ENCODE measurements around the gene KLHL29. TPM values are rescaled to one million over a fixed set of nuclear protein-coding genes. Genes with fewer than 3 reads are reported as not detected.

The KLHL29 gene
- total RNA-seq, 1 experiment from 2014 or later: 43.1 TPM

DNA sequence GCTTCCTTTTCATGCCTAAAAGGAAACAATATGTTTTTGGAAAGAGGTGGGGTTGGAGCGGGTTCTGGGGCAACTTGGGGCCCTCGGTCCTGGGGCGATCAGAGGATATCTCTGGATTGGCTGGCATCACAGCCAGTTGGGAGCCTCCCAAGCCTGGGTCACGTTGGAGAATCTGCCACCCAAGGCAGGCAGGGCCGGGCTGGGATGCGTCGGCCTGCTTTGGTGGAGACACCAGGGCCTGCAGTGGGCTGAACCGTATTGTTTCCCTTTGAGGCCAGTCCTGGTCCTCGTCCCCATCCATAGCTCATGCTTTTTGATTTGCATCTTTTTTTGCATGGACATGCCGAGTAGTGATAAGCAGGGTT is 306.1 kb downstream of the KLHL29 start:
- no peaks in the 10 kb centered on the region for H3K9me3 Mint-ChIP-seq (ENCODE audit: unreplicated experiment)
- TF ChIP-seq, protein P1, sequence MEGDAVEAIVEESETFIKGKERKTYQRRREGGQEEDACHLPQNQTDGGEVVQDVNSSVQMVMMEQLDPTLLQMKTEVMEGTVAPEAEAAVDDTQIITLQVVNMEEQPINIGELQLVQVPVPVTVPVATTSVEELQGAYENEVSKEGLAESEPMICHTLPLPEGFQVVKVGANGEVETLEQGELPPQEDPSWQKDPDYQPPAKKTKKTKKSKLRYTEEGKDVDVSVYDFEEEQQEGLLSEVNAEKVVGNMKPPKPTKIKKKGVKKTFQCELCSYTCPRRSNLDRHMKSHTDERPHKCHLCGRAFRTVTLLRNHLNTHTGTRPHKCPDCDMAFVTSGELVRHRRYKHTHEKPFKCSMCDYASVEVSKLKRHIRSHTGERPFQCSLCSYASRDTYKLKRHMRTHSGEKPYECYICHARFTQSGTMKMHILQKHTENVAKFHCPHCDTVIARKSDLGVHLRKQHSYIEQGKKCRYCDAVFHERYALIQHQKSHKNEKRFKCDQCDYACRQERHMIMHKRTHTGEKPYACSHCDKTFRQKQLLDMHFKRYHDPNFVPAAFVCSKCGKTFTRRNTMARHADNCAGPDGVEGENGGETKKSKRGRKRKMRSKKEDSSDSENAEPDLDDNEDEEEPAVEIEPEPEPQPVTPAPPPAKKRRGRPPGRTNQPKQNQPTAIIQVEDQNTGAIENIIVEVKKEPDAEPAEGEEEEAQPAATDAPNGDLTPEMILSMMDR (IDR thresholded peaks at IDR 0.05; ENCODE audit: unreplicated experiment): no peak
- ChIA-PET CTCF (no interaction called here), POLR2A (no interaction called here)
- H3K4me3 Mint-ChIP-seq (ENCODE audit: unreplicated experiment): no peak overlapping the region
- BruUV-seq (replicated peaks): no TSS peak
- intact Hi-C loops (cut with micrococcal nuclease): no loop called here
- peaks cover 50% of the 10 kb centered on the region for H3K36me3 Mint-ChIP-seq (ENCODE audit: insufficient read depth, unreplicated experiment)
- H3K27me3 Mint-ChIP-seq (ENCODE audit: insufficient read depth, unreplicated experiment): no peaks in the 10 kb centered on the region
- no peak for DNase-seq (ENCODE audit: unreplicated experiment)
- no peaks in the 10 kb centered on the region for H3K4me1 Mint-ChIP-seq (ENCODE audit: insufficient read depth, unreplicated experiment)
- H3K27ac Mint-ChIP-seq (ENCODE audit: low read depth, unreplicated experiment): no peak overlapping the region

DNA sequence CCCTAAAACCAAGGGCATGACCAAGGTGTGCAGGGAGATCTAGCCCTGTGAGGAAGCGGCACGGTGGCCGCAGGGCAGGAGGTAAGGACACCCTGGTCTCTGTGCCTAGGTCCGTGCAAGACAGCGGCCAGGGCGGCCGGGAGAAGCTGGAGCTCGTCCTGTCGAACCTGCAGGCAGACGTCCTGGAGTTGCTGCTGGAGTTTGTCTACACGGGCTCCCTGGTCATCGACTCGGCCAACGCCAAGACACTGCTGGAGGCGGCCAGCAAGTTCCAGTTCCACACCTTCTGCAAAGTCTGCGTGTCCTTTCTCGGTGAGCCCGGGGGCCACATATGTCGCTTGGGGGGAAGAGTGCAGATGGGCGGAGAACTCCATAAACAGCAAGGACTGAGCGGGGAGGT is 306.6 kb downstream of the KLHL29 start:
- TF ChIP-seq, protein P1 (IDR thresholded peaks at IDR 0.05; ENCODE audit: unreplicated experiment): no peak
- ChIA-PET POLR2A (no interaction called here), CTCF (no interaction called here)
- no TSS peak for BruUV-seq (replicated peaks)
- Mint-ChIP-seq H3K36me3 (ENCODE audit: insufficient read depth, unreplicated experiment) (peaks cover 50% of the 10 kb centered on the region), H3K27ac (ENCODE audit: low read depth, unreplicated experiment) (no peak overlapping the region), H3K4me3 (ENCODE audit: unreplicated experiment) (no peak overlapping the region), H3K27me3 (ENCODE audit: insufficient read depth, unreplicated experiment) (no peaks in the 10 kb centered on the region), H3K4me1 (ENCODE audit: insufficient read depth, unreplicated experiment) (no peaks in the 10 kb centered on the region), H3K9me3 (ENCODE audit: unreplicated experiment) (no peaks in the 10 kb centered on the region)
- intact Hi-C loops (cut with micrococcal nuclease): no loop called here
- DNase-seq (ENCODE audit: unreplicated experiment): no peak

DNA sequence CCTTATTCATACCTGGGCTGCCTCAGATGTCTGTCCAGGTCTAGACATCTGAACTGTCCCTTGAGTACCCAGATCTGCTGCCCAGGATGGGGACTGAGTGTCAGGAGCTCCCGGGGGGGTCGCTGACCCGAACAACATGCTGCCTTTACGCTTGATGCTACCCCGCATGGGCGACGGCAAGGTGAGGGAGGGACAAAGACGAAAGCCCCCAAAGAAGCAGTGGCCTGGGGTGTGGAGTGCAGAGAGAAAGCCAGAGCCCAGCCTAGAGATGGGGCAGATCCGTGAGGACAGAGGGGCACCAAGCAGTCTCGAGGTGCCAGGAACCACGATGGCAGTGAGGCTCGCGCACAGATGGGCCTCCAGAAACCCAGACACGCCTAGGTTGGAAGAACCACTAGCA is 307.3 kb downstream of the KLHL29 start:
- no peak for DNase-seq (ENCODE audit: unreplicated experiment)
- POLR2A ChIA-PET: no interaction called here
- intact Hi-C loops (cut with micrococcal nuclease): no loop called here

DNA sequence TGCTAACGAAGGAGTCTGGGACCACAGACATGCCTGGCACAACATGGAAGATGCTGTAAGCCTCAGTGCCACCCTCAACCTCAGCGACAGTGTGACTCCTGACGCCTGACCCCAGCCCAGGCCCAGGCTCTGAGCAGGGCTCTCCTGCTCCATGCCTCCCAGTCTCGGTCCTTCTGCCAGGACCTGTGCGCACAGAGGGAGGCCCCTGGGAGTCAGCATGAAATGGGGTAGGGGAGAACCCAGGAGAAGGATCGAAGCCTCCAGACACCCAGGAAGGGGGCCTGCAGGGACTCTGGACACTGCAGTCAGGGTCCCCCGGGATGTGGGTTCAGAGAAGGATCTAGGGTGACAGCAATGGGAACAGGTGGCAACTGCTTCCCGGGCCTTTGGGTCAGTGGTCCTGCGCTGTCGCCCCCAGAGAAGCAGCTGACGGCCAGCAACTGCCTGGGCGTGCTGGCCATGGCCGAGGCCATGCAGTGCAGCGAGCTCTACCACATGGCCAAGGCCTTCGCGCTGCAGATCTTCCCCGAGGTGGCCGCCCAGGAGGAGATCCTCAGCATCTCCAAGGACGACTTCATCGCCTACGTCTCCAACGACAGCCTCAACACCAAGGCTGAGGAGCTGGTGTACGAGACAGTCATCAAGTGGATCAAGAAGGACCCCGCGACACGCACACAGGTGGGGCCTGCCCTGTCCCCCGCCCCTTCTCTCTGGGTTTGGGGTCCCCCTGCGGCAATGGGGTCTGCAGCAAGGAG is 308.0 kb downstream of the KLHL29 start:
- H3K27me3 Mint-ChIP-seq (ENCODE audit: insufficient read depth, unreplicated experiment): no peaks in the 10 kb centered on the region
- H3K4me3 Mint-ChIP-seq (ENCODE audit: unreplicated experiment): no peak overlapping the region
- TF ChIP-seq, protein P1 (IDR thresholded peaks at IDR 0.05; ENCODE audit: unreplicated experiment): no peak
- no peaks in the 10 kb centered on the region for H3K4me1 Mint-ChIP-seq (ENCODE audit: insufficient read depth, unreplicated experiment)
- intact Hi-C loops (cut with micrococcal nuclease): no loop called here
- H3K36me3 Mint-ChIP-seq (ENCODE audit: insufficient read depth, unreplicated experiment): peaks cover 47% of the 10 kb centered on the region
- no TSS peak for BruUV-seq (replicated peaks)
- DNase-seq (ENCODE audit: unreplicated experiment): no peak
- no peaks in the 10 kb centered on the region for H3K9me3 Mint-ChIP-seq (ENCODE audit: unreplicated experiment)
- ChIA-PET CTCF (no interaction called here), POLR2A (no interaction called here)
- H3K27ac Mint-ChIP-seq (ENCODE audit: low read depth, unreplicated experiment): peak overlapping the region; percentile 47

More for the DNA sequence above, 307.3 kb downstream of the KLHL29 start:
- Mint-ChIP-seq H3K36me3 (ENCODE audit: insufficient read depth, unreplicated experiment) (peaks cover 48% of the 10 kb centered on the region), H3K9me3 (ENCODE audit: unreplicated experiment) (no peaks in the 10 kb centered on the region), H3K4me3 (ENCODE audit: unreplicated experiment) (no peak overlapping the region), H3K27ac (ENCODE audit: low read depth, unreplicated experiment) (no peak overlapping the region), H3K27me3 (ENCODE audit: insufficient read depth, unreplicated experiment) (no peaks in the 10 kb centered on the region), H3K4me1 (ENCODE audit: insufficient read depth, unreplicated experiment) (no peaks in the 10 kb centered on the region)
- no TSS peak for BruUV-seq (replicated peaks)
- TF ChIP-seq, protein P1 (IDR thresholded peaks at IDR 0.05; ENCODE audit: unreplicated experiment): no peak
- CTCF ChIA-PET: no interaction called here
